Lower lobe of right lung (tissue), 2 donors: ENCODE measurements around the gene FOXN3. TPM values are rescaled to one million over a fixed set of nuclear protein-coding genes. Genes with fewer than 3 reads are reported as not detected.

ENCODE experiments used
- ATAC-seq, 2 donors: fragments of 200-7000 bp; cut with Tn5 transposase; one replicate each; pipeline ENCODE4 v1.9.1; 2020 to 2022; ENCODE audit warnings: mild to moderate bottlenecking in 2 of 2, moderate library complexity in 2 of 2
- DNase-seq: peaks from one replicate; pipeline ENCODE4 v3.0.0-alpha.2; 2020
- H3K27ac ChIP-seq: fragments of 200-600 bp; one replicate; pipeline ENCODE4 v1.8.0; 2022
- H3K27me3 ChIP-seq: fragments of 200-600 bp; one replicate; pipeline ENCODE4 v1.8.0; 2022; ENCODE audit warnings: low read depth
- H3K36me3 ChIP-seq: fragments of 200-600 bp; one replicate; pipeline ENCODE4 v1.8.0; 2022; ENCODE audit warnings: mild to moderate bottlenecking
- H3K4me1 ChIP-seq: fragments of 200-600 bp; one replicate; pipeline ENCODE4 v1.8.0; 2022
- H3K4me3 ChIP-seq: fragments of 200-600 bp; one replicate; pipeline ENCODE4 v1.8.0; 2022; ENCODE audit warnings: mild to moderate bottlenecking
- H3K9me3 ChIP-seq: fragments of 200-600 bp; one replicate; pipeline ENCODE4 v1.8.0; 2022
- CTCF ChIP-seq: fragments of 200-600 bp; IDR thresholded peaks from one replicate; pipeline ENCODE4 v1.8.0; 2022; ENCODE audit warnings: antibody characterized with exemption, mild to moderate bottlenecking
- intact Hi-C: fragments of 100-400 bp; cut with DNase I; formaldehyde crosslinking; loops from one replicate; pipeline ENCODE4 v1.11.0; 2022
- total RNA-seq: library from RNA; stranded (reverse); fragmentation: NEBNext Ultra II Directional; extraction: Animal tissue kit (Norgen Biotek cat#: 25700); gene quantifications from one replicate; pipeline ENCODE4 v1.2.1, GENCODE V29; 2021
- donor health status: DM: no; HTN: yes; CAD: no; lungs with severe emphysema.

The FOXN3 gene
- total RNA-seq, 1 donor from 2014 or later, result 116 TPM

DNA sequence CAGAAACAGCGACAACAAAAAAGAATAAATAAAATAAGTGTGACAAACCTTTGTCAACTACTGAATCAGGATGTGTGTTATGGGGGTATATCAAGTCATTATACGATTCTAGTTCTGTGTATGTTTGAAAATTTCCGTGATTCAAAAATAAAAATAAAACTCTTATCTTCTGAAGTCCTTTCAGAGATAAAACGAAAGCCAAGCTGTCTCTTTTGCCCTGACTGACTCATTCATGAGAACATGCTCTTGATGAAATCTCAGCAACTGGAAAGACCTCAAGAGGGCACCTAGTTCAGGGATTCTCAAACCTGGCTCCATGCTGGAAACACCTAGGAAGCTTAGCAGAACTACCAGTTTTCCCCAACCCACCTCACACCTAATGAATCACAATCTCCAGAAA, 9.2 kb downstream of the FOXN3 start:
- no peak for ATAC-seq
- intact Hi-C loops, result loop anchor here (10.0 kb wide), 1 partner anchor 53 kb away; no protein-coding TSS in a partner anchor
- H3K27ac ChIP-seq, result no peak overlapping the region
- TF ChIP-seq CTCF, result no peak
- DNase-seq, result no peak
- peaks cover 34% of the 10 kb centered on the region for H3K36me3 ChIP-seq
- no peaks in the 10 kb centered on the region for H3K9me3 ChIP-seq
- no peaks in the 10 kb centered on the region for H3K27me3 ChIP-seq
- H3K4me3 ChIP-seq, result no peak overlapping the region
- peaks cover 55% of the 10 kb centered on the region for H3K4me1 ChIP-seq

DNA sequence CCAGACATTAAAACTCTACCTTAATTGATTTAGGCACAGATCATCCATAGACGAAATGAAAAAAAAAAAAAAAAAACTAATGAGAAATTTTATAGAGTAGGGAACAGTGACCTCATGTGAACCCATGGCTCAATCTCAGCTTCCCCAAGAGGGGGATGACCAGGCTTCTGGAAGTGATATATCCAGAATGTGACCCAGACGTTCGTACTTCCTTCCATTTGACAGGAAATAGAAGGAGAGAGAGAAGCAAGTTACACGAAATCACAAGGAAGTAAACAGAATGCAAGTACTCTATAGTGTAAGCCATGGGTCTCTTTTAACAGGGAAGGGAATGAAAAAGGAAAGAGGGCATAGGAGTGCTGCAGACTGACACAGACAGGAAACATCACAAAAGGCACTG, 10.1 kb downstream of the FOXN3 start:
- H3K4me3 ChIP-seq, result no peak overlapping the region
- ATAC-seq, result peak in 1 of 2 donors; percentile 17
- peaks cover 26% of the 10 kb centered on the region for H3K36me3 ChIP-seq
- no peak for TF ChIP-seq CTCF
- no peak for DNase-seq
- intact Hi-C loops, result loop anchor here (10.0 kb wide), 1 partner anchor 52 kb away; no protein-coding TSS in a partner anchor
- no peaks in the 10 kb centered on the region for H3K27me3 ChIP-seq
- H3K9me3 ChIP-seq, result no peaks in the 10 kb centered on the region
- H3K4me1 ChIP-seq, result peaks cover 61% of the 10 kb centered on the region
- H3K27ac ChIP-seq, result no peak overlapping the region

DNA sequence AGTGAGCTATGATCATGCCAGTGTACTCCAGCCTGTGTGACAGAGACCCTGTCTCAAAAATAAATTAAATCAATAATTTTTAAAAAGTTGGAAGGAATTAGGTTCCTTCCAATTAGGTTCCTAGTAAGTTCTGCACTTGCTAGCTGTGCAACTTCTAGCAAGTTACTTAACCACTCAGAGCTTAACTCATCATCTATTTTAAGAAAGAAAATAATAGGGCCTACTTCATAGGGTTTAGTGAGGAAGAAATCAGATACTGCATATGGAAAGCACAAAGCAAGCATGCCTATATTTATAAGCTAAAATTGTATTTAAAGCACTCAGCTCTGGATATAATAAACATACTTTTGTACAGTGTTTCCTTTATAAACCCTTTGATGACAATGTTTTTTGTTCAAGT, 10.7 kb downstream of the FOXN3 start:
- no peak for DNase-seq
- H3K27ac ChIP-seq, result no peak overlapping the region
- peaks cover 23% of the 10 kb centered on the region for H3K36me3 ChIP-seq
- intact Hi-C loops, result loop anchor here (10.0 kb wide), 1 partner anchor 52 kb away; no protein-coding TSS in a partner anchor
- no peak for ATAC-seq
- H3K4me3 ChIP-seq, result no peak overlapping the region
- no peaks in the 10 kb centered on the region for H3K9me3 ChIP-seq
- no peaks in the 10 kb centered on the region for H3K27me3 ChIP-seq
- no peak for TF ChIP-seq CTCF
- peaks cover 62% of the 10 kb centered on the region for H3K4me1 ChIP-seq

DNA sequence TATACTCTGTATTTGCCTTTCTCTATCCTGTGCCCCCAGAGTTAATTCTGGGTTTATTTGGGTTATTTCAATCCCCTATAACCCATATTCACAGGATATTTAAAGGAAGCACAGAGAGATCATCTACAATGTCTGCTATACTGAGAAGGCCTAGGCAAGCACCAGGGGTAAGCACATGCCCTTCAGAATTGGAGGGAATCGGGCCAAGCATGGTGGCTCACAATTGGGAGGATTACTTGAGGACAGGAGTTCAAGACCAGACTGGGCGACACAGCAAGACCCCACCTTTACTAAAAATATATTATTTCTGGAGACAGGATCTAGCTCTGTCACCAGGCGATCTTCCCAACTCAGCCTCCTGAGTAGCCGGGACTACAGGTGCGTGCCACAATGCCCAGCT, 11.3 kb downstream of the FOXN3 start:
- Histone ChIP-seq H3K27ac (no peak overlapping the region), H3K27me3 (no peaks in the 10 kb centered on the region), H3K36me3 (peaks cover 19% of the 10 kb centered on the region), H3K4me1 (peaks cover 56% of the 10 kb centered on the region), H3K4me3 (no peak overlapping the region), H3K9me3 (no peaks in the 10 kb centered on the region)
- TF ChIP-seq CTCF, result no peak
- DNase-seq (no peak), ATAC-seq (no peak)
- intact Hi-C loops, result loop anchor here (10.0 kb wide), 1 partner anchor 51 kb away; no protein-coding TSS in a partner anchor

DNA sequence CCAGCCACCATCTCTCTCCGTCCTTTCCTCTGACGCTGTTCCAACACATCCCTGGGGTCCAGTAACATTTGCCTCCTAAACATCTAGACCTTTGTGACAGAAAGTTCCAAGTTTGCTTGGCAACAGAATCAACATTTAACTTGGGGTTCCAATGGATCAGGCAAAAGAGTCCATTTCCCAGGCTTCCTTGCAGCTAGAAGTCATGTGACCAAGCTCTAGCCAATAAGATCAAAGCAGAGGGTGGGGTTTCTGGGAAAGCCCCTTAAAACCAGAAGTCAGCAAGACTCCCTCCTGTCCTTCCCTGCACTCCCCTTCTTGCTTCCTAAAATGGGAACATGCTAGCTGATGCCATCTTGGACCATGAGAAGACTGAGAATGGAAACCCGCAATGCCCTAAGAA, 14.7 kb downstream of the FOXN3 start:
- intact Hi-C loops, result loop anchor here (10.0 kb wide), 1 partner anchor 48 kb away; no protein-coding TSS in a partner anchor

More for the DNA sequence above, 14.7 kb downstream of the FOXN3 start:
- Histone ChIP-seq H3K27ac (no peak overlapping the region), H3K4me3 (no peak overlapping the region), H3K9me3 (no peaks in the 10 kb centered on the region), H3K4me1 (peaks cover 39% of the 10 kb centered on the region), H3K27me3 (no peaks in the 10 kb centered on the region), H3K36me3 (peaks cover 15% of the 10 kb centered on the region)
- no peak for TF ChIP-seq CTCF
- ATAC-seq, result no peak
- DNase-seq, result no peak
